Muscle layer of duodenum (tissue), 2 donors: Measurements from ENCODE around the gene CEP120.

Source experiments
- H3K27ac ChIP-seq: one replicate; pipeline ENCODE4 v1.7.0; 2013; ENCODE audit warnings: mild to moderate bottlenecking, low read length
- H3K27me3 ChIP-seq: one replicate; pipeline ENCODE4 v1.7.0; 2013; ENCODE audit warnings: low read depth, mild to moderate bottlenecking, control low read depth, low read length
- H3K36me3 ChIP-seq, 2 donors: one replicate each; pipeline ENCODE4 v1.7.0; 2013; ENCODE audit warnings: low read length in 2 of 2, control low read depth in 1 of 2, mild to moderate bottlenecking in 1 of 2; ENCODE audit not compliant: insufficient read depth in 2 of 2, control insufficient read depth in 1 of 2
- H3K4me1 ChIP-seq, 2 donors: one replicate each; pipeline ENCODE4 v1.7.0; 2013; ENCODE audit warnings: low read length in 2 of 2, mild to moderate bottlenecking in 2 of 2, control low read depth in 1 of 2, moderate library complexity in 1 of 2; ENCODE audit not compliant: insufficient read depth in 2 of 2, control insufficient read depth in 1 of 2
- H3K4me3 ChIP-seq, 2 donors: one replicate each; pipeline ENCODE4 v1.7.0; 2013; ENCODE audit warnings: low read length in 2 of 2, low read depth in 1 of 2, mild to moderate bottlenecking in 1 of 2
- H3K9me3 ChIP-seq, 2 donors: one replicate each; pipeline ENCODE4 v1.7.0; 2013; ENCODE audit warnings: low read length in 2 of 2, control low read depth in 1 of 2, mild to moderate bottlenecking in 1 of 2; ENCODE audit not compliant: control insufficient read depth in 1 of 2
- donor health status: healthy.

CEP120 gene

GRCh38 chr5:123371575-123372179 lies 51.5 kb downstream of the CEP120 start:
- Histone ChIP-seq H3K27ac (no peak overlapping the region), H3K4me1 (no peaks in the 10 kb centered on the region), H3K4me3 (no peak overlapping the region), H3K36me3 (peaks cover 19 to 43% of the 10 kb centered on the region in 2 donors), H3K27me3 (no peaks in the 10 kb centered on the region), H3K9me3 (no peaks in the 10 kb centered on the region)

GRCh38 chr5:123369371-123369968 lies 53.7 kb downstream of the CEP120 start:
- peaks cover 7 to 23% of the 10 kb centered on the region in 2 donors for H3K36me3 ChIP-seq
- H3K27ac ChIP-seq, result no peak overlapping the region
- H3K4me1 ChIP-seq, result peaks cover 0 to 5% of the 10 kb centered on the region in 2 donors
- no peaks in the 10 kb centered on the region for H3K9me3 ChIP-seq
- no peaks in the 10 kb centered on the region for H3K27me3 ChIP-seq
- no peak overlapping the region for H3K4me3 ChIP-seq

- H3K9me3 ChIP-seq, result no peaks in the 10 kb centered on the region
- peaks cover 0 to 8% of the 10 kb centered on the region in 2 donors for H3K4me1 ChIP-seq
- no peaks in the 10 kb centered on the region for H3K27me3 ChIP-seq
- H3K36me3 ChIP-seq, result peaks cover 0 to 9% of the 10 kb centered on the region in 2 donors
- H3K27ac ChIP-seq, result no peak overlapping the region
- no peak overlapping the region for H3K4me3 ChIP-seq
Measured at GRCh38 chr5:123367739-123368138, 55.5 kb downstream of the CEP120 start.

GRCh38 chr5:123365156-123365555 lies 58.0 kb downstream of the CEP120 start:
- Histone ChIP-seq H3K27me3 (no peaks in the 10 kb centered on the region), H3K36me3 (peaks cover 0 to 3% of the 10 kb centered on the region in 2 donors), H3K4me1 (peaks cover 0 to 16% of the 10 kb centered on the region in 2 donors), H3K4me3 (no peak overlapping the region), H3K27ac (no peak overlapping the region), H3K9me3 (no peaks in the 10 kb centered on the region)

GRCh38 chr5:123364441-123365155 lies 58.6 kb downstream of the CEP120 start:
- Histone ChIP-seq H3K27me3 (no peaks in the 10 kb centered on the region), H3K4me3 (no peak overlapping the region), H3K27ac (no peak overlapping the region), H3K9me3 (no peaks in the 10 kb centered on the region), H3K36me3 (peaks cover 0 to 3% of the 10 kb centered on the region in 2 donors), H3K4me1 (peaks cover 0 to 19% of the 10 kb centered on the region in 2 donors)

GRCh38 chr5:123360910-123361309 lies 62.3 kb downstream of the CEP120 start:
- no peak overlapping the region for H3K27ac ChIP-seq
- peaks cover 0 to 30% of the 10 kb centered on the region in 2 donors for H3K4me1 ChIP-seq

GRCh38 chr5:123360201-123360571 lies 63.0 kb downstream of the CEP120 start:
- H3K4me1 ChIP-seq, result peaks cover 0 to 25% of the 10 kb centered on the region in 2 donors
- H3K36me3 ChIP-seq, result no peaks in the 10 kb centered on the region
- H3K27ac ChIP-seq, result no peak overlapping the region

More at GRCh38 chr5:123360910-123361309, 62.3 kb downstream of the CEP120 start:
- no peaks in the 10 kb centered on the region for H3K36me3 ChIP-seq
- H3K9me3 ChIP-seq, result no peaks in the 10 kb centered on the region
- no peaks in the 10 kb centered on the region for H3K27me3 ChIP-seq
- no peak overlapping the region for H3K4me3 ChIP-seq

GRCh38 chr5:123359454-123360200 lies 63.6 kb downstream of the CEP120 start:
- Histone ChIP-seq H3K27ac (no peak overlapping the region), H3K27me3 (no peaks in the 10 kb centered on the region)

More at GRCh38 chr5:123360201-123360571, 63.0 kb downstream of the CEP120 start:
- Histone ChIP-seq H3K9me3 (no peaks in the 10 kb centered on the region), H3K27me3 (no peaks in the 10 kb centered on the region), H3K4me3 (no peak overlapping the region)

GRCh38 chr5:123358751-123359150 lies 64.5 kb downstream of the CEP120 start:
- H3K4me3 ChIP-seq, result no peak overlapping the region
- no peaks in the 10 kb centered on the region for H3K36me3 ChIP-seq
- H3K27me3 ChIP-seq, result no peaks in the 10 kb centered on the region
- H3K9me3 ChIP-seq, result no peaks in the 10 kb centered on the region
- peaks cover 0 to 25% of the 10 kb centered on the region in 2 donors for H3K4me1 ChIP-seq
- no peak overlapping the region for H3K27ac ChIP-seq

More at GRCh38 chr5:123359454-123360200, 63.6 kb downstream of the CEP120 start:
- H3K36me3 ChIP-seq, result no peaks in the 10 kb centered on the region
- H3K9me3 ChIP-seq, result no peaks in the 10 kb centered on the region
- peaks cover 0 to 25% of the 10 kb centered on the region in 2 donors for H3K4me1 ChIP-seq
- H3K4me3 ChIP-seq, result no peak overlapping the region

- peaks cover 0 to 22% of the 10 kb centered on the region in 2 donors for H3K4me1 ChIP-seq
- no peak overlapping the region for H3K4me3 ChIP-seq
- no peaks in the 10 kb centered on the region for H3K9me3 ChIP-seq
- no peaks in the 10 kb centered on the region for H3K36me3 ChIP-seq
- H3K27me3 ChIP-seq, result no peaks in the 10 kb centered on the region
- no peak overlapping the region for H3K27ac ChIP-seq
Measured at GRCh38 chr5:123358304-123358703, 64.9 kb downstream of the CEP120 start.

GRCh38 chr5:123351820-123352219 lies 71.4 kb downstream of the CEP120 start:
- no peak overlapping the region for H3K4me3 ChIP-seq
- peaks cover 0 to 6% of the 10 kb centered on the region in 2 donors for H3K36me3 ChIP-seq
- no peaks in the 10 kb centered on the region for H3K4me1 ChIP-seq
- no peaks in the 10 kb centered on the region for H3K27me3 ChIP-seq
- no peak overlapping the region for H3K27ac ChIP-seq
- H3K9me3 ChIP-seq, result peaks cover 0 to 2% of the 10 kb centered on the region in 2 donors
